AG08396 (cell line): ENCODE results near the gene ACSL4.
"Not testable (repeated sequence)": the region's sequence is repeated elsewhere in the genome, so short reads cannot be mapped to it uniquely, and the experiment has no call there.

Experiments used
- DNase-seq: peaks from one replicate; pipeline ENCODE4 v3.0.0; 2012; ENCODE audit warnings: low spot score, mixed read lengths

Gene ACSL4

GRCh38 chrX:109671170-109671569, 61.9 kb downstream of the ACSL4 start:
- not testable (repeated sequence) for DNase-seq

GRCh38 chrX:109667986-109668385, 65.1 kb downstream of the ACSL4 start:
- no peak for DNase-seq

- no peak for DNase-seq
These were observed 72.5 kb downstream of the ACSL4 start for GRCh38 chrX:109660435-109661143.

- no peak for DNase-seq
These were observed 74.7 kb downstream of the ACSL4 start for GRCh38 chrX:109658391-109658790.

GRCh38 chrX:109657364-109657763, 75.7 kb downstream of the ACSL4 start:
- DNase-seq: not testable (repeated sequence)

DNA sequence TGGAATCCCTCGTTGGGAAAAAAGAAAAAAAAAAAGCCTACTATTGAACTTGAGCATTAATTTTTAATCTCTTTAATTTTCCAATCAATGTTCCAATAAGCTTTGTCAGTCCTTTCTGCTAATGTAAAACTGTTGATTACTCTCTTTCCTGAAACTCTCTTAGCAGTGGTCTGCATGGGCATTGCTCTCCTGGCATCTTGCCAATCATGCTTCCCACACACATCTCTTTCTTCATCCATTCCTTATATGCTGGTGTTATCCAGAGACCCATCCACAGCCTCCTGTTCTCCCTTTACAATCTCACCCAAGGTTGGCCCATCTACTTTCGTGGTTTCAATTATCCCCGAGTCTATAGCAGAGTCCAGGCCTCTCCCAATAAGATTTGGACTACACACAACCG, 76.3 kb downstream of the ACSL4 start:
- no peak for DNase-seq

- no peak for DNase-seq
These were observed 77.4 kb downstream of the ACSL4 start for GRCh38 chrX:109655502-109656201.

DNA sequence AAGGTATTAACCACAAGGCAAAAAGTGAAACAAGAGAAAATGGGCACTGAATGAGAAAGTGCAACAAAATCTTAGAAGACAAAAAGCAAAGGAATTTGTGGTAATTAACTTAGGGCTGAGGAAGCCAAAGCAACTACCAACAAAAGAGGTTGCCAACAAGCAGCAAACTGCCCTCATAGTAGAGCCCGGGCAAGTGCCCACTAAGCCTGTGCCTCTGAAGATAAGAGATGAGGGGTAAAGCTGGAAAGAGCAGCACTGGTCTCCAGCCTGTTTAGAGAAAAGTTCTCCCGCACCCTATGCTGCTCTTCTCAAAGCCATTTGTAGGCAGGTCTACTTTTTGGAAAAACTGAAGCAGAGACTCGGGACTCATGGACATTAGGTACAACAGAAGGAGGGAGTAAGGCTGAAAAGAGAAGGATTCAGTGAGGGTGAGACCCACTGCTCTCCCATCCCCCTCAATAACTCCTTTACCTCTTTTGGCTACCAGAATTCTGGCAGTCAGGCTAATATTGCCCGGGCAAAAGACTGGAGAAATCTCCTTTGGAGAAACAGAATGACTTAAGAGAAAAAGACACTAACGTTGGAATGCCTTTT, 78.4 kb downstream of the ACSL4 start:
- no peak for DNase-seq

- not testable (repeated sequence) for DNase-seq
These were observed 88.4 kb downstream of the ACSL4 start for GRCh38 chrX:109644671-109645070.

GRCh38 chrX:109643687-109644086, 89.4 kb downstream of the ACSL4 start:
- DNase-seq: no peak

GRCh38 chrX:109638158-109638557, 94.9 kb downstream of the ACSL4 start:
- no peak for DNase-seq

DNA sequence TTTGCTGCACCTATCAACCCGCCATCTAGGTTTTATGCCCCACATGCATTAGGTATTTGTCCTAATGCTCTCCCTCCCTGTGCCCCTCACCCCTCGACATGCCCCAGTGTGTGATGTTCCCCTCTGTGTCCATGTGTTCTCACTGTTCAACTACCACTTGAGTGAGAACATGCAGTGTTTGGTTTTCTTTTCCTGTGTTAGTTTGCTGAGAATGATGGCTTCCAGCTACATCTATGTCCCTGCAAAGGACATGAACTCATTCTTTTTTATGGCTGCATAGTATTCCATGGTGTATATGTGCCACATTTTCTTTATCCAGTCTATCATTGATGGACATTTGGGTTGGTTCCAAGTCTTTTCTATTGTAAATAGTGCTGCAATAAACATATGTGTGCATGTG, 95.6 kb downstream of the ACSL4 start:
- not testable (repeated sequence) for DNase-seq

DNA sequence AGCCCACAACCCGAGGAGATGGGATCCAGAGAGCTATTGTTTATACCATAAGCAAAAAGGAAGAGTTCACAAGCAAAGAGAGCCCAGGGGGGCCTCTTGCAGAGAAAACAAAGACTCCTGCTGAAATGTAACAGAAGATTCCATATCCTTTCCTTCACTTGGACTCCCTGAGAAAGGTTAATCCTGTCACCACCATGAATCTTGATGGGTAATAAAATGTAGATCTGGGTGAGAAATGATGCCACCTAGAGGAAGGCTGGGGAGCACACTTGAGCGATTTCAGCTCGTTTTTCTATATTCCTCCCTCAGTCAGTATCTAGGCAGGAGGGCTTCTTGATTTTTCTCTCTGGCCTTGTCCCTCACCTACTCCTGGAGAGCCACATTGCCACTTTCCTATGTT, 97.9 kb downstream of the ACSL4 start:
- DNase-seq: peak; percentile 33

GRCh38 chrX:109632906-109633504, 100.1 kb downstream of the ACSL4 start:
- peak; percentile 44 for DNase-seq

GRCh38 chrX:109629310-109629709, 103.7 kb downstream of the ACSL4 start:
- no peak for DNase-seq

DNA sequence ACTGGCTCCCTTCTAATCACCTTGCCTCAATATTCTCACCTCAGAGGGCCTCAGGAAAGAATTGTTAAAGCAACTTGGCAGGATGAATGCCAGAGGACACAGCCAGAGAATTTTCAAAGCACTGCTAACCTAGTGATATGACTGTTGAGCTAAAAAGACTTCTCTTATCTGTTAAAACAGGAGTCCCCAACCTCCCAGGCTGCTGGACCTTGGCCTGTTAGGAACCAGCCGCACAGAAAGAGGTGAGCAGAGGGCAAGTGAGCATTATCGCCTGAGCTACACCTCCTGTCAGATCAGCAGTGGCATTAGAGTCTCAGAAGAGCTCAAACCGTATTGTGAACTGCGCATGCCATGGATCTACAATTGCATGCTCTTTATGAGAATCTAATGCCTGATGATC, 106.4 kb downstream of the ACSL4 start:
- no peak for DNase-seq

DNA sequence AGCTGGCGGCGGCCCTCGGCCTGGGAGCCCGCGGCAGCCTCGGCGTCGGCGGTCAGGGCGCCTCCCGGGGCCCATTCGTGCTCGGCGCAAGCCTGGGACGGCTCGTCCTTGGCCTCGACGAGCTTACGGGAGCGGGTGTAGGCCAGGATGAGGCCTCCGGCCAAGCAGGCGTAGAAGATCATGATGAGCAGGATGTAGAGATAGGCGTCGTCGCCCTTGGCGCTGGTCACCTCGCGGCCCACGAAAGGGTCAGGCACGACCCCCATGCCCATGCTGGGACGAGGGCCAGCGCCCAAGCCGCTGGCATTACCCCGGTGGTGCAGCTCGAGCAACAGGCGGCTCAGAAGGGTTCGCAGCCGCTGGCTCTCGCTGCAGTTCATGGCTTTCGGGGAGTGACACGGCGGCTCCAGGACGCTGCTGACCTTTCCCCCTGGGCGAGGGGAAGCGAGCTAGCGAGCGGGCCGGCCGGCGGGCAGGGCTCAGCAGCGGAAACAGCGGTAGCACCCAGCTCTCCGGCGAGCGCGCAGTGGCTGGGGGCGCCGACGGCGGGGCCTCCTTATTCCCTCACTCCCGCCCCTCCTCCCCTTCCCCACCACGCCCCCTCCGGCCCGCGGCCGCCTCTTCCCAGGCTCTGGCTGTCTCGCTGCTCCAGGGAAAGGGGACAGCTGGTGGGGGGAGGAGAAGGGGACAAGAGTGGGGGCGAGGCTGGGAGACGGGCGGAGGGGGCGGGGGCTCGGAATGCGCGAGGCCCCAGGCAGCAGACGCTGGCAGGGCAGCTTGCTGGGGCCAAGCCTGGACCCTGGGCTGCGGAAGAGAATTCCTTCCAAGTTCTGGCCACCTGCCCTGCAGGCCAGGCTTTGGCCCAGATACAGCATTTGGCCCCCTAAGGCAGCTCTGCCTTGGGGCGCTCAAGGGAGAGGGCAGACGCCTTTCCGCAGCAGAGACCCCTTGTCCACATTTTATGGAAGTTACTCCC, 108.1 kb downstream of the ACSL4 start, which contains the start of gene KCNE5:
KCNE5 (minus strand) TSS at position 532 of the 976 bp plus-strand sequence; CDS start at position 380, 152 bp downstream.
- no peak for DNase-seq

- DNase-seq: no peak
These were observed 109.1 kb downstream of the ACSL4 start for GRCh38 chrX:109623997-109624396.

- DNase-seq: no peak
These were observed 110.8 kb downstream of the ACSL4 start for GRCh38 chrX:109622270-109622669.

DNA sequence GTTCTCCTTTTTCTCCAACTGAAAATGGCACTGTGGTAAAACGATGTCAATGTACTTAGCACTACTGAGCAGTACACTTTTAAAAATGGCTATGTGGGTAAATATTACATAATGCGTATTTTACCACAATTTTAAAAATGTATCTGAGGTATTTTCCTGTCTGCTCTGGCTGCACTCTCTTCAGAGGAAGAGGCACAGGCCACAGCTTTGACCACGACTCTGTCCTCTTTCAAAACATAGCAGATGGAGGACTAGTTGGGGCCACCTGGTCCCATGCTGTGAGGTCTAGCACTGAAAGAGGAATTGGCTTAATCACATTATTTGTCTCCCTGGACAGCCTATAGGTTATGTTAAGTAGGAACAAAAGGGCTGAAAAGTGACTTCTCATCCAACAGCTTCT, 113.3 kb downstream of the ACSL4 start:
- no peak for DNase-seq

DNA sequence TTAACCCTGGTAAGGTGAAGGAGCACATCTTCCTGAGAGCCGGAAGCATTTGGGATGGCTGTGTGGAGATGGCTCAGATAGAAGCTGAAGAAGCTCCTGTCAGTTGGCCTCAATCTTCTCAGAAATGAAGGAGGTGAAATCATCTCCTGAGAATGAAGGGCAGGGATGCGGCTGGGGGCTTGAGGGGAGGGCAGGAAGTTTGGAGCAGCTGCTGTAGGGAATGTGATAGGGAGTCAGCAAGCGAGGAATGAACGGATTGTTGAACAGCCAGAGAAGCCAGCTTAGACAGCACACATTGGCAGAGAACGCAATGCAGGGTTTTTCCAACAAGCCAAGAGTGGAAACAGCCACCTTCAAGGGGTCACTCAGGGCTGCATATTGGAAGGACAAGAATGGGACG, 118.1 kb downstream of the ACSL4 start:
- DNase-seq: no peak

GRCh38 chrX:109601486-109601885, 131.6 kb downstream of the ACSL4 start:
- no peak for DNase-seq
